ENCODE data around the gene ARSG. TPM values are rescaled to one million over a fixed set of nuclear protein-coding genes. Genes with fewer than 3 reads are reported as not detected.
"Not testable (repeated sequence)": the region's sequence is repeated elsewhere in the genome, so short reads cannot be mapped to it uniquely, and the experiment has no call there.

Gene ARSG
- total and polyA plus RNA-seq, 5 donors from 2014 or later: 10.3 to 21.8 (median 13.2) TPM

- H3K27ac ChIP-seq (ENCODE audit: insufficient read depth, low read length, poor library complexity, severe bottlenecking): peak overlapping the region; percentile 96
- peaks cover 86% of the 10 kb centered on the region for H3K4me1 ChIP-seq (ENCODE audit: control insufficient read depth, insufficient read depth, low read length, poor library complexity, severe bottlenecking)
- H3K4me1 Mint-ChIP-seq: peaks cover 25 to 95% (median 79%) of the 10 kb centered on the region in 4 donors
- not testable (repeated sequence) for H3K9me3 ChIP-seq (ENCODE audit: control insufficient read depth in 2 of 2, low read length in 2 of 2); H3K27me3 ChIP-seq (ENCODE audit: control insufficient read depth, insufficient read depth, low read length); H3K27me3 Mint-ChIP-seq; H3K9me3 Mint-ChIP-seq; H3K36me3 ChIP-seq (ENCODE audit: control insufficient read depth, insufficient read depth, low read length)
- H3K4me3 Mint-ChIP-seq: peak overlapping the region; percentile 58 to 75 (median 72)
- DNase-seq (peak in 2 of 3 donors; percentile 46 to 56), ATAC-seq (ENCODE audit: low read depth in 2 of 2) (peak; percentile 65 to 67)
- H3K27ac Mint-ChIP-seq: peak overlapping the region; percentile 81 to 93 (median 91)
- peaks cover 34% of the 10 kb centered on the region for H3K36me3 Mint-ChIP-seq
- H3K4me3 ChIP-seq (ENCODE audit: low read depth, low read length): peak overlapping the region; percentile 51
Measured at GRCh38 chr17:68253426-68253825, 37.9 kb upstream of the ARSG start.

- H3K27me3 Mint-ChIP-seq: no peaks in the 10 kb centered on the region
- peaks cover 32 to 93% (median 76%) of the 10 kb centered on the region in 4 donors for H3K4me1 Mint-ChIP-seq
- H3K36me3 Mint-ChIP-seq: peaks cover 34% of the 10 kb centered on the region
- peak overlapping the region; percentile 87 to 93 (median 91) for H3K27ac Mint-ChIP-seq
- H3K27me3 ChIP-seq (ENCODE audit: control insufficient read depth, insufficient read depth, low read length): no peaks in the 10 kb centered on the region
- H3K27ac ChIP-seq (ENCODE audit: insufficient read depth, low read length, poor library complexity, severe bottlenecking): peak overlapping the region; percentile 96
- no peak for DNase-seq
- H3K4me3 Mint-ChIP-seq: peak overlapping the region in 3 of 4 donors; percentile 3 to 47 (median 39)
- H3K9me3 Mint-ChIP-seq: no peaks in the 10 kb centered on the region
- no peak for ATAC-seq (ENCODE audit: low read depth in 2 of 2)
- H3K36me3 ChIP-seq (ENCODE audit: control insufficient read depth, insufficient read depth, low read length): peaks cover 4% of the 10 kb centered on the region
- peaks cover 83% of the 10 kb centered on the region for H3K4me1 ChIP-seq (ENCODE audit: control insufficient read depth, insufficient read depth, low read length, poor library complexity, severe bottlenecking)
- peak overlapping the region; percentile 61 for H3K4me3 ChIP-seq (ENCODE audit: low read depth, low read length)
- H3K9me3 ChIP-seq (ENCODE audit: control insufficient read depth in 2 of 2, low read length in 2 of 2): no peaks in the 10 kb centered on the region
Measured at GRCh38 chr17:68255151-68255550, 36.1 kb upstream of the ARSG start.

GRCh38 chr17:68255731-68256538, 35.4 kb upstream of the ARSG start:
- Mint-ChIP-seq H3K36me3 (peaks cover 34% of the 10 kb centered on the region), H3K9me3 (no peaks in the 10 kb centered on the region), H3K4me1 (peaks cover 32 to 91% (median 69%) of the 10 kb centered on the region in 4 donors), H3K27ac (peak overlapping the region; percentile 87 to 93 (median 91)), H3K4me3 (peak overlapping the region; percentile 17 to 69 (median 55)), H3K27me3 (no peaks in the 10 kb centered on the region)
- Histone ChIP-seq H3K9me3 (ENCODE audit: control insufficient read depth in 2 of 2, low read length in 2 of 2) (no peaks in the 10 kb centered on the region), H3K4me1 (ENCODE audit: control insufficient read depth, insufficient read depth, low read length, poor library complexity, severe bottlenecking) (peaks cover 80% of the 10 kb centered on the region), H3K27me3 (ENCODE audit: control insufficient read depth, insufficient read depth, low read length) (no peaks in the 10 kb centered on the region), H3K36me3 (ENCODE audit: control insufficient read depth, insufficient read depth, low read length) (peaks cover 2% of the 10 kb centered on the region), H3K4me3 (ENCODE audit: low read depth, low read length) (peak overlapping the region; percentile 61), H3K27ac (ENCODE audit: insufficient read depth, low read length, poor library complexity, severe bottlenecking) (peak overlapping the region; percentile 96)
- DNase-seq: peak in 2 of 3 donors; percentile 48 to 67
- ATAC-seq (ENCODE audit: low read depth in 2 of 2): no peak

- H3K27ac Mint-ChIP-seq: peak overlapping the region; percentile 87 to 93 (median 91)
- H3K36me3 Mint-ChIP-seq: peaks cover 34% of the 10 kb centered on the region
- not testable (repeated sequence) for H3K27me3 Mint-ChIP-seq; H3K9me3 ChIP-seq (ENCODE audit: control insufficient read depth in 2 of 2, low read length in 2 of 2); H3K27me3 ChIP-seq (ENCODE audit: control insufficient read depth, insufficient read depth, low read length); H3K36me3 ChIP-seq (ENCODE audit: control insufficient read depth, insufficient read depth, low read length); ATAC-seq (ENCODE audit: low read depth in 2 of 2); H3K9me3 Mint-ChIP-seq; DNase-seq
- peaks cover 80% of the 10 kb centered on the region for H3K4me1 ChIP-seq (ENCODE audit: control insufficient read depth, insufficient read depth, low read length, poor library complexity, severe bottlenecking)
- H3K4me1 Mint-ChIP-seq: peaks cover 32 to 86% (median 68%) of the 10 kb centered on the region in 4 donors
- H3K4me3 ChIP-seq (ENCODE audit: low read depth, low read length): peak overlapping the region; percentile 61
- H3K4me3 Mint-ChIP-seq: peak overlapping the region; percentile 22 to 69 (median 51)
- H3K27ac ChIP-seq (ENCODE audit: insufficient read depth, low read length, poor library complexity, severe bottlenecking): peak overlapping the region; percentile 96
Measured at GRCh38 chr17:68256701-68257100, 34.6 kb upstream of the ARSG start.

- Mint-ChIP-seq H3K27me3 (no peaks in the 10 kb centered on the region), H3K36me3 (peaks cover 34% of the 10 kb centered on the region), H3K4me1 (peaks cover 34 to 81% (median 68%) of the 10 kb centered on the region in 4 donors), H3K4me3 (peak overlapping the region in 3 of 4 donors; percentile 23 to 47 (median 39)), H3K27ac (peak overlapping the region; percentile 87 to 93 (median 91)), H3K9me3 (no peaks in the 10 kb centered on the region)
- peak overlapping the region; percentile 96 for H3K27ac ChIP-seq (ENCODE audit: insufficient read depth, low read length, poor library complexity, severe bottlenecking)
- peaks cover 75% of the 10 kb centered on the region for H3K4me1 ChIP-seq (ENCODE audit: control insufficient read depth, insufficient read depth, low read length, poor library complexity, severe bottlenecking)
- DNase-seq: peak in 1 of 3 donors; percentile 25
- H3K9me3 ChIP-seq (ENCODE audit: control insufficient read depth in 2 of 2, low read length in 2 of 2): no peaks in the 10 kb centered on the region
- no peaks in the 10 kb centered on the region for H3K27me3 ChIP-seq (ENCODE audit: control insufficient read depth, insufficient read depth, low read length)
- no peak for ATAC-seq (ENCODE audit: low read depth in 2 of 2)
- no peaks in the 10 kb centered on the region for H3K36me3 ChIP-seq (ENCODE audit: control insufficient read depth, insufficient read depth, low read length)
- H3K4me3 ChIP-seq (ENCODE audit: low read depth, low read length): no peak overlapping the region
Measured at GRCh38 chr17:68257934-68258333, 33.4 kb upstream of the ARSG start.

- H3K27me3 Mint-ChIP-seq; H3K9me3 Mint-ChIP-seq; H3K27me3 ChIP-seq (ENCODE audit: control insufficient read depth, insufficient read depth, low read length); H3K36me3 ChIP-seq (ENCODE audit: control insufficient read depth, insufficient read depth, low read length); H3K9me3 ChIP-seq (ENCODE audit: control insufficient read depth in 2 of 2, low read length in 2 of 2): not testable (repeated sequence)
- Histone ChIP-seq H3K27ac (ENCODE audit: insufficient read depth, low read length, poor library complexity, severe bottlenecking) (peak overlapping the region; percentile 96), H3K4me3 (ENCODE audit: low read depth, low read length) (peak overlapping the region; percentile 71), H3K4me1 (ENCODE audit: control insufficient read depth, insufficient read depth, low read length, poor library complexity, severe bottlenecking) (peaks cover 67% of the 10 kb centered on the region)
- Mint-ChIP-seq H3K27ac (peak overlapping the region; percentile 86 to 97 (median 91)), H3K36me3 (peaks cover 26% of the 10 kb centered on the region), H3K4me3 (peak overlapping the region; percentile 52 to 82 (median 78)), H3K4me1 (peaks cover 30 to 75% (median 61%) of the 10 kb centered on the region in 4 donors)
- DNase-seq (peak; percentile 76 to 90 (median 80)), ATAC-seq (ENCODE audit: low read depth in 2 of 2) (peak; percentile 93 to 94)
Measured at GRCh38 chr17:68258890-68259647, 32.2 kb upstream of the ARSG start.

GRCh38 chr17:68259648-68259951, 31.7 kb upstream of the ARSG start:
- peak overlapping the region; percentile 63 to 97 (median 91) for H3K27ac Mint-ChIP-seq
- ATAC-seq (ENCODE audit: low read depth in 2 of 2); H3K9me3 ChIP-seq (ENCODE audit: control insufficient read depth in 2 of 2, low read length in 2 of 2); DNase-seq; H3K27me3 Mint-ChIP-seq; H3K9me3 Mint-ChIP-seq; H3K27me3 ChIP-seq (ENCODE audit: control insufficient read depth, insufficient read depth, low read length); H3K36me3 ChIP-seq (ENCODE audit: control insufficient read depth, insufficient read depth, low read length): not testable (repeated sequence)
- peaks cover 24% of the 10 kb centered on the region for H3K36me3 Mint-ChIP-seq
- Histone ChIP-seq H3K4me3 (ENCODE audit: low read depth, low read length) (peak overlapping the region; percentile 61), H3K27ac (ENCODE audit: insufficient read depth, low read length, poor library complexity, severe bottlenecking) (peak overlapping the region; percentile 96), H3K4me1 (ENCODE audit: control insufficient read depth, insufficient read depth, low read length, poor library complexity, severe bottlenecking) (peaks cover 62% of the 10 kb centered on the region)
- peak overlapping the region in 3 of 4 donors; percentile 52 to 82 (median 80) for H3K4me3 Mint-ChIP-seq
- H3K4me1 Mint-ChIP-seq: peaks cover 25 to 70% (median 56%) of the 10 kb centered on the region in 4 donors
